ENCODE data around the gene SLC48A1. TPM values are rescaled to one million over a fixed set of nuclear protein-coding genes. Genes with fewer than 3 reads are reported as not detected.

SLC48A1 gene
- total RNA-seq, 1 experiment from 2014 or later, result 20.0 TPM

- Histone ChIP-seq H3K9me2 (ENCODE audit: insufficient read depth) (no peaks in the 10 kb centered on the region), H3K9ac (ENCODE audit: low read length) (no peak overlapping the region), H3K4me3 (replicated peaks in 1 of 2; ENCODE audit: low read depth in 1 of 2, low read length in 2 of 2) (no peak overlapping the region), H3K9me3 (ENCODE audit: control insufficient read depth in 1 of 2, insufficient read depth in 1 of 2, low read depth in 1 of 2, low read length in 2 of 2) (no peaks in the 10 kb centered on the region), H3K4me2 (ENCODE audit: low read length) (no peak overlapping the region), H3K4me1 (ENCODE audit: control insufficient read depth in 1 of 2, insufficient read depth in 2 of 2, low read length in 2 of 2) (peaks cover 19 to 47% of the 10 kb centered on the region in 2 experiments), H4K20me1 (ENCODE audit: insufficient read depth) (no peaks in the 10 kb centered on the region), H3K27me3 (ENCODE audit: insufficient read depth, low read length) (no peaks in the 10 kb centered on the region), H2AFZ (ENCODE audit: low read depth, low read length, poor library complexity, severe bottlenecking) (no peak overlapping the region), H3K36me3 (ENCODE audit: control insufficient read depth in 1 of 2, insufficient read depth in 2 of 2, low read length in 2 of 2) (peaks cover 2 to 6% of the 10 kb centered on the region in 2 experiments; a peak in 2 of 4 replicates), H3K79me2 (ENCODE audit: insufficient read depth, low read length) (peaks cover 24% of the 10 kb centered on the region), H3K27ac (ENCODE audit: low read depth, low read length) (no peak overlapping the region)
- ATAC-seq (no peak), DNase-seq (ENCODE audit: low read depth, low spot score) (no peak)
- no TSS peak for BruUV-seq (replicated peaks)
- POLR2A ChIA-PET, result no interaction called here
- RAD21 ChIA-PET (ENCODE audit: low non-redundant PET in 1 of 2, low total read pairs in 2 of 2, uncharacterized antibody in 2 of 2, unreplicated experiment in 2 of 2), result interaction anchor here in 1 of 2 experiments (0.7 to 1.7 kb wide), 5 partner anchors 11 to 35 kb away, joined by 3 to 6 read pairs (median 3); no protein-coding TSS in a partner anchor
- CTCF ChIA-PET, result interaction anchor here (0.6 to 5.4 kb wide), 8 partner anchors 10 to 62 kb away, joined by 3 to 70 read pairs (median 7); no protein-coding TSS in a partner anchor
- TF ChIP-seq RAD21 (IDR thresholded peaks at IDR 0.05; ENCODE audit: low read depth), result no peak
- intact Hi-C loops (cut with micrococcal nuclease), result loop anchor here (5.0 to 10.0 kb wide), 2 partner anchors 59 to 743 kb away; no protein-coding TSS in a partner anchor
Measured at GRCh38 chr12:47777741-47778558, 4.9 kb downstream of the SLC48A1 start.

GRCh38 chr12:47778881-47779280, 5.8 kb downstream of the SLC48A1 start:
- H3K4me1 ChIP-seq (ENCODE audit: control insufficient read depth in 1 of 2, insufficient read depth in 2 of 2, low read length in 2 of 2), result peaks cover 19 to 45% of the 10 kb centered on the region in 2 experiments

More at GRCh38 chr12:47778881-47779280, 5.8 kb downstream of the SLC48A1 start:
- no peaks in the 10 kb centered on the region for H3K27me3 ChIP-seq (ENCODE audit: insufficient read depth, low read length)
- no TSS peak for BruUV-seq (replicated peaks)
- CTCF ChIA-PET, result interaction anchor here (0.6 to 5.4 kb wide), 10 partner anchors 11 to 63 kb away, joined by 3 to 70 read pairs (median 4); no protein-coding TSS in a partner anchor
- H3K4me3 ChIP-seq (replicated peaks in 1 of 2; ENCODE audit: low read depth in 1 of 2, low read length in 2 of 2), result no peak overlapping the region
- intact Hi-C loops (cut with micrococcal nuclease), result loop anchor here (1.0 to 10.0 kb wide), 4 partner anchors 35 to 744 kb away; no protein-coding TSS in a partner anchor
- DNase-seq (ENCODE audit: low read depth, low spot score), result no peak
- RAD21 ChIA-PET (ENCODE audit: low non-redundant PET in 1 of 2, low total read pairs in 2 of 2, uncharacterized antibody in 2 of 2, unreplicated experiment in 2 of 2), result interaction anchor here (1.0 to 1.3 kb wide), 4 partner anchors 34 to 60 kb away, joined by 3 to 4 read pairs (median 3); no protein-coding TSS in a partner anchor
- TF ChIP-seq EGR1 (IDR thresholded peaks at IDR 0.05; ENCODE audit: low read depth), result no peak
- no peak for TF ChIP-seq ELF1 (IDR thresholded peaks at IDR 0.05; ENCODE audit: borderline replicate concordance, low read depth)
- TF ChIP-seq CBX3 (IDR thresholded peaks at IDR 0.05; ENCODE audit: low read depth), result no peak
- no peak for TF ChIP-seq ZBTB33 (IDR thresholded peaks at IDR 0.05; ENCODE audit: extremely low read depth, insufficient replicate concordance, low read length)
- no peak for TF ChIP-seq SP1 (IDR thresholded peaks at IDR 0.05; ENCODE audit: low read depth)
- no peak for TF ChIP-seq SIN3A (IDR thresholded peaks at IDR 0.05; ENCODE audit: low read depth)
- H3K4me2 ChIP-seq (ENCODE audit: low read length), result no peak overlapping the region
- H3K27ac ChIP-seq (ENCODE audit: low read depth, low read length), result no peak overlapping the region; the same call in 1 of the 2 replicates
- peak; percentile 30 for ATAC-seq
- peaks cover 22% of the 10 kb centered on the region for H3K79me2 ChIP-seq (ENCODE audit: insufficient read depth, low read length)
- H3K9me3 ChIP-seq (ENCODE audit: control insufficient read depth in 1 of 2, insufficient read depth in 1 of 2, low read depth in 1 of 2, low read length in 2 of 2), result no peaks in the 10 kb centered on the region
- no peaks in the 10 kb centered on the region for H4K20me1 ChIP-seq (ENCODE audit: insufficient read depth)
- no peak overlapping the region for H2AFZ ChIP-seq (ENCODE audit: low read depth, low read length, poor library complexity, severe bottlenecking)
- no peaks in the 10 kb centered on the region for H3K9me2 ChIP-seq (ENCODE audit: insufficient read depth)
- H3K9ac ChIP-seq (ENCODE audit: low read length), result no peak overlapping the region
- POLR2A ChIA-PET, result no interaction called here
- H3K36me3 ChIP-seq (ENCODE audit: control insufficient read depth in 1 of 2, insufficient read depth in 2 of 2, low read length in 2 of 2), result peaks cover 4 to 9% of the 10 kb centered on the region in 2 experiments; a peak in 2 of 4 replicates
